Fibroblast of lung (primary cell): ENCODE measurements around the gene ASTN2. TPM values are rescaled to one million over a fixed set of nuclear protein-coding genes. Genes with fewer than 3 reads are reported as not detected.

Experiments
- DNase-seq, 2 donors: peaks; one replicate each; pipeline versions ENCODE4 v3.0.0 to v3.0.0-alpha.2; 2010; ENCODE audit warnings: low read depth in 2 of 2
- H2AFZ ChIP-seq: 2 replicates; pipeline ENCODE4 v1.5.1; 2012; ENCODE audit warnings: low read length, control low read depth, inconsistent platforms
- H3K27ac ChIP-seq: 2 replicates; pipeline ENCODE4 v1.5.1; 2011; ENCODE audit warnings: low read length, control low read depth; ENCODE audit not compliant: insufficient read depth
- H3K27me3 ChIP-seq: 2 replicates; pipeline ENCODE4 v1.5.1; 2011; ENCODE audit warnings: mild to moderate bottlenecking, low read length; ENCODE audit not compliant: control insufficient read depth, insufficient read depth
- H3K36me3 ChIP-seq: 2 replicates; pipeline ENCODE4 v1.5.1; 2011; ENCODE audit warnings: low read length; ENCODE audit not compliant: control insufficient read depth, insufficient read depth
- H3K4me1 ChIP-seq: 2 replicates; pipeline ENCODE4 v1.5.1; 2011; ENCODE audit warnings: low read length; ENCODE audit not compliant: control insufficient read depth, insufficient read depth; ENCODE audit errors: extremely low read depth
- H3K4me2 ChIP-seq: 2 replicates; pipeline ENCODE4 v1.5.1; 2011; ENCODE audit warnings: low read length, control low read depth; ENCODE audit not compliant: insufficient read depth; ENCODE audit errors: extremely low read depth
- H3K4me3 ChIP-seq, 4 experiments: fragments of 200-600 bp in 1 of 4; sonication (generic) in 1 of 4; replicated peaks in 1 of 4; 2 replicates each; pipeline ENCODE4 v1.5.1; 2011 to 2016; ENCODE audit warnings: low read length in 4 of 4, low read depth in 3 of 4, mild to moderate bottlenecking in 3 of 4, control low read depth in 2 of 4, inconsistent platforms in 1 of 4, mixed read lengths in 1 of 4; ENCODE audit not compliant: insufficient read depth in 1 of 4; ENCODE audit errors: control extremely low read depth in 1 of 4
- H3K79me2 ChIP-seq: 2 replicates; pipeline ENCODE4 v1.5.1; 2012; ENCODE audit warnings: mild to moderate bottlenecking, low read length, inconsistent platforms; ENCODE audit not compliant: control insufficient read depth, insufficient read depth
- H3K9ac ChIP-seq: 2 replicates; pipeline ENCODE4 v1.5.1; 2011; ENCODE audit warnings: mild to moderate bottlenecking, low read length, control low read depth; ENCODE audit not compliant: insufficient read depth
- H3K9me3 ChIP-seq: 2 replicates; pipeline ENCODE4 v1.5.1; 2012; ENCODE audit warnings: low read depth, low read length; ENCODE audit not compliant: control insufficient read depth, insufficient read depth
- H4K20me1 ChIP-seq: 2 replicates; pipeline ENCODE4 v1.5.1; 2011; ENCODE audit warnings: low read length; ENCODE audit not compliant: control insufficient read depth, insufficient read depth; ENCODE audit errors: extremely low read depth
- CTCF ChIP-seq, 2 donors: IDR thresholded peaks in 1 of 2; conservative IDR thresholded peaks in 1 of 2; 1 replicate in 1 of 2; 2 replicates in 1 of 2; pipeline ENCODE4 v1.5.1; 2011 to 2012; ENCODE audit warnings: low read length in 2 of 2, control low read depth in 1 of 2, inconsistent platforms in 1 of 2, low read depth in 1 of 2, mild to moderate bottlenecking in 1 of 2
- EZH2 ChIP-seq: IDR thresholded peaks from 2 replicates; pipeline ENCODE4 v1.5.1; 2012; ENCODE audit warnings: low read length, control low read depth, mild to moderate bottlenecking; ENCODE audit errors: missing control alignments
- polyA plus RNA-seq, 2 donors: library from polyadenylated mRNA; depleted of rRNA in 1 of 2; stranded (reverse) in 1 of 2; unstranded in 1 of 2; fragments of >200 nt; gene quantifications; 2 replicates each; pipeline ENCODE4 v1.2.1, GENCODE V29; 2011 to 2012; ENCODE audit warnings: missing spikeins in 1 of 2
- total RNA-seq: library from RNA; depleted of rRNA; stranded (reverse); fragments of >200 nt; gene quantifications from 2 replicates; pipeline ENCODE4 v1.2.1, GENCODE V29; 2014

The ASTN2 gene
- total and polyA plus RNA-seq, 2 donors (not counting 1 experiment from before 2014, with no cell fraction given) = 2.2 to 19.2 TPM

GRCh38 chr9:117250610-117251215 is 164.1 kb downstream of the ASTN2 start:
- Histone ChIP-seq H3K27me3 (no peaks in the 10 kb centered on the region), H3K27ac (no peak overlapping the region), H4K20me1 (no peaks in the 10 kb centered on the region), H3K36me3 (no peaks in the 10 kb centered on the region), H2AFZ (no peak overlapping the region), H3K9me3 (no peaks in the 10 kb centered on the region), H3K4me3 (no peak overlapping the region), H3K4me2 (no peak overlapping the region), H3K9ac (no peak overlapping the region), H3K4me1 (no peaks in the 10 kb centered on the region), H3K79me2 (no peaks in the 10 kb centered on the region)
- TF ChIP-seq EZH2 (no peak), CTCF (conservative IDR thresholded peaks at IDR 0.05 in 1 of 2, IDR thresholded peaks at IDR 0.05 in 1 of 2; ENCODE audit: low read depth in 1 of 2, low read length in 2 of 2) (no peak)
- DNase-seq = no peak

- H3K9me3 ChIP-seq = no peaks in the 10 kb centered on the region
- H3K4me3 ChIP-seq = no peak overlapping the region
- H3K36me3 ChIP-seq = no peaks in the 10 kb centered on the region
- DNase-seq = no peak
- no peak overlapping the region for H3K27ac ChIP-seq
- H3K27me3 ChIP-seq = no peaks in the 10 kb centered on the region
- no peak overlapping the region for H2AFZ ChIP-seq
- no peak overlapping the region for H3K4me2 ChIP-seq
- no peak overlapping the region for H3K9ac ChIP-seq
- H3K4me1 ChIP-seq = no peaks in the 10 kb centered on the region
- TF ChIP-seq EZH2 (no peak), CTCF (conservative IDR thresholded peaks at IDR 0.05 in 1 of 2, IDR thresholded peaks at IDR 0.05 in 1 of 2; ENCODE audit: low read depth in 1 of 2, low read length in 2 of 2) (no peak)
- no peaks in the 10 kb centered on the region for H3K79me2 ChIP-seq
- no peaks in the 10 kb centered on the region for H4K20me1 ChIP-seq
These were observed 165.1 kb downstream of the ASTN2 start for GRCh38 chr9:117249799-117250198.

- no peak for DNase-seq
- Histone ChIP-seq H3K36me3 (no peaks in the 10 kb centered on the region), H3K27ac (no peak overlapping the region), H3K9me3 (no peaks in the 10 kb centered on the region), H3K27me3 (no peaks in the 10 kb centered on the region), H3K4me1 (no peaks in the 10 kb centered on the region), H3K4me2 (no peak overlapping the region), H3K4me3 (no peak overlapping the region), H4K20me1 (no peaks in the 10 kb centered on the region), H3K79me2 (no peaks in the 10 kb centered on the region), H2AFZ (no peak overlapping the region), H3K9ac (no peak overlapping the region)
- no peak for TF ChIP-seq EZH2
- TF ChIP-seq CTCF (conservative IDR thresholded peaks at IDR 0.05 in 1 of 2, IDR thresholded peaks at IDR 0.05 in 1 of 2; ENCODE audit: low read depth in 1 of 2, low read length in 2 of 2) = no peak
These were observed 167.6 kb downstream of the ASTN2 start for GRCh38 chr9:117247266-117247665.
